Neuronal stem cell (in vitro differentiated cells): ENCODE measurements around the gene B2M.

Experiments
- DNase-seq: peaks from one replicate; pipeline ENCODE4 v3.0.0-alpha.2; 2013; ENCODE audit warnings: low spot score
- H2AFZ ChIP-seq: one replicate; pipeline ENCODE4 v1.6.1; 2013; ENCODE audit warnings: mild to moderate bottlenecking, low read length, inconsistent platforms
- H2AK5ac ChIP-seq: 2 replicates; pipeline ENCODE4 v1.6.1; 2013; ENCODE audit warnings: low read depth, mild to moderate bottlenecking, inconsistent platforms, low read length, moderate library complexity, mixed read lengths
- H2BK120ac ChIP-seq: 2 replicates; pipeline ENCODE4 v1.6.1; 2013; ENCODE audit warnings: low read depth, mild to moderate bottlenecking, inconsistent platforms, low read length, moderate library complexity, mixed read lengths
- H2BK12ac ChIP-seq: one replicate; pipeline ENCODE4 v1.6.1; 2013; ENCODE audit warnings: low read length, inconsistent platforms
- H2BK15ac ChIP-seq: 2 replicates; pipeline ENCODE4 v1.6.1; 2013; ENCODE audit warnings: mild to moderate bottlenecking, low read length, inconsistent platforms, mixed read lengths
- H2BK5ac ChIP-seq: one replicate; pipeline ENCODE4 v1.6.1; 2013; ENCODE audit warnings: inconsistent platforms, mild to moderate bottlenecking, low read length, moderate library complexity
- H3K14ac ChIP-seq: one replicate; pipeline ENCODE4 v1.6.1; 2013; ENCODE audit warnings: low read length, inconsistent platforms
- H3K18ac ChIP-seq: 2 replicates; pipeline ENCODE4 v1.6.1; 2013; ENCODE audit warnings: low read length, inconsistent platforms
- H3K23ac ChIP-seq: 2 replicates; pipeline ENCODE4 v1.6.1; 2013; ENCODE audit warnings: low read depth, mild to moderate bottlenecking, mixed read lengths, low read length, inconsistent platforms; ENCODE audit not compliant: poor library complexity
- H3K27ac ChIP-seq: replicated peaks from 3 replicates; pipeline ENCODE4 v1.5.1; 2013; ENCODE audit warnings: low read length, inconsistent platforms
- H3K27me3 ChIP-seq, 3 experiments: 2 replicates each; pipeline ENCODE4 v1.6.1; 2013; ENCODE audit warnings: low read length in 3 of 3, mild to moderate bottlenecking in 2 of 3, inconsistent platforms in 1 of 3, low read depth in 1 of 3, mixed read lengths in 1 of 3, moderate library complexity in 1 of 3; ENCODE audit not compliant: control insufficient read depth in 3 of 3, insufficient read depth in 3 of 3
- H3K36me3 ChIP-seq, 2 donors: replicated peaks in 1 of 2; 2 replicates each; pipeline ENCODE4 v1.6.1; 2013; ENCODE audit warnings: low read length in 2 of 2; ENCODE audit not compliant: control insufficient read depth in 2 of 2, insufficient read depth in 2 of 2
- H3K4ac ChIP-seq: 2 replicates; pipeline ENCODE4 v1.6.1; 2013; ENCODE audit warnings: inconsistent platforms, mild to moderate bottlenecking, low read length, moderate library complexity
- H3K4me1 ChIP-seq, 2 donors: 1 replicate in 1 of 2; 2 replicates in 1 of 2; pipeline ENCODE4 v1.6.1; 2013; ENCODE audit warnings: low read length in 2 of 2, low read depth in 1 of 2; ENCODE audit not compliant: control insufficient read depth in 2 of 2, insufficient read depth in 1 of 2
- H3K4me2 ChIP-seq: one replicate; pipeline ENCODE4 v1.6.1; 2013; ENCODE audit warnings: mild to moderate bottlenecking, low read length, inconsistent platforms; ENCODE audit not compliant: insufficient read depth, poor library complexity, severe bottlenecking
- H3K4me3 ChIP-seq, 2 donors: 2 replicates each; pipeline ENCODE4 v1.5.1; 2013; ENCODE audit warnings: low read length in 2 of 2, mild to moderate bottlenecking in 2 of 2, inconsistent platforms in 1 of 2, moderate library complexity in 1 of 2
- H3K79me1 ChIP-seq: one replicate; pipeline ENCODE4 v1.6.1; 2013; ENCODE audit warnings: low read depth, mild to moderate bottlenecking, inconsistent platforms, low read length, moderate library complexity
- H3K9ac ChIP-seq: one replicate; pipeline ENCODE4 v1.6.1; 2013; ENCODE audit warnings: mild to moderate bottlenecking, low read depth, low read length, inconsistent platforms; ENCODE audit not compliant: poor library complexity
- H3K9me3 ChIP-seq, 2 donors: replicated peaks in 1 of 2; 2 replicates each; pipeline versions ENCODE3 to v1.6.1; 2013; ENCODE audit warnings: low read length in 2 of 2, mild to moderate bottlenecking in 2 of 2, inconsistent platforms in 1 of 2, low read depth in 1 of 2, mixed read lengths in 1 of 2, moderate library complexity in 1 of 2; ENCODE audit not compliant: control insufficient read depth in 2 of 2, insufficient read depth in 1 of 2
- H4K8ac ChIP-seq: one replicate; pipeline ENCODE4 v1.6.1; 2013; ENCODE audit warnings: low read depth, mild to moderate bottlenecking, inconsistent platforms, low read length, moderate library complexity
- H4K91ac ChIP-seq: one replicate; pipeline ENCODE4 v1.6.1; 2013; ENCODE audit warnings: low read length, low read depth, mild to moderate bottlenecking, inconsistent platforms; ENCODE audit not compliant: poor library complexity
- WGBS, 2 donors: extraction: QIAGEN DNeasy Blood & Tissue Kit; methylation state at CpG; one replicate each; pipeline ENCODE4 v1.1.7; 2013; ENCODE audit warnings: missing lambda C conversion rate in 2 of 2, mixed read lengths in 1 of 2; ENCODE audit not compliant: insufficient read length in 2 of 2, insufficient replicate concordance in 1 of 2; ENCODE audit errors: extremely low coverage in 2 of 2; 5-methylcytosine and 5-hydroxymethylcytosine counted together

B2M gene

DNA sequence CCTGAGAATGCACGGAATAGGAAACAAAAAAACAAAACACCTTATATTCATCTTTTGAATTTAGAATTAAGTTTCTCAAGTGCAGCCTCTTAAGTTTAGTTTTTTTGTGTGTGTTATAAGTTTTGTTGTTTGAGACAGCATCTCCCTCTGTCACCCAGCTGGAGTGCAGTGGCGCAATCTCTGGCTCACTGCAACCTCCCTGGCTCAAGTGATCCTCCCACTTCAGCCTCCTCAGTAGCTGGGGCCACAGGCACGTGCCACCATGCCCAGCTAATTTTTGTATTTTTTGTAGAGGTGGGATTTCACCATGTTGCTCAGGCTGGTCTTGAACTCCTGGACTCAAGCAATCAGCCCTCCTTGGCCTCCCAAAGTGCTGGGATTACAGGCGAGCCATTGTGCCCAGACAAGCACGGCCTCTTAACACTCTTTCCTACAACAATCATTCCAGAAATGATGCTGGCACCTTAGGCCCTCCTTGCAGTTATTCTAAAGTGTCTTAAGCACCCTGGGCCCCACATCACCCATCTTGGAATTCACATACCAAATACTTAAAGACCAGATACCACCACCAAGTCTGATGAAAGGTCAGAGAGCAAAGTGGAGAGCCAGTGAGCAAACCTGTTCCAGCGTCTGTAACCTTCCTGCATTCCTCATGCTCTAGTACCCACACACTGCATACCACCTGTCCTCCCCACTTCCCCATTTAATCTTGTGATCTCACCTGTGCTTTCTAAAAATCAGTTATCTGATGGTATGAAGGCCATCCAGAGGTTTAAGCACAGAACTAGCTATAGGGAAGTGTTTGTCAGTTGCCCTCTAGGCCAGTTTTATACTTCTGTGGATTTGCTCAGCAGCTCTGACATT is 41.0 kb upstream of the B2M start:
- Histone ChIP-seq H2BK15ac (no peak overlapping the region), H2AFZ (no peak overlapping the region), H2AK5ac (no peak overlapping the region), H3K4me3 (no peak overlapping the region), H3K14ac (no peak overlapping the region), H4K91ac (no peak overlapping the region), H3K27ac (no peak overlapping the region), H3K4me1 (no peaks in the 10 kb centered on the region), H3K4me2 (no peak overlapping the region), H4K8ac (no peak overlapping the region), H3K9me3 (peaks cover 0 to 2% of the 10 kb centered on the region in 2 donors), H2BK120ac (no peak overlapping the region), H3K27me3 (peaks cover 0 to 30% (median 0%) of the 10 kb centered on the region in 3 experiments), H2BK12ac (no peak overlapping the region), H3K9ac (no peak overlapping the region), H3K36me3 (no peaks in the 10 kb centered on the region), H3K4ac (no peak overlapping the region), H3K18ac (no peak overlapping the region), H3K23ac (no peak overlapping the region), H3K79me1 (no peaks in the 10 kb centered on the region), H2BK5ac (no peak overlapping the region)
- no peak for DNase-seq
- no CpG with 5 or more reads among the region's 6 CpGs for WGBS, 2 donors

DNA sequence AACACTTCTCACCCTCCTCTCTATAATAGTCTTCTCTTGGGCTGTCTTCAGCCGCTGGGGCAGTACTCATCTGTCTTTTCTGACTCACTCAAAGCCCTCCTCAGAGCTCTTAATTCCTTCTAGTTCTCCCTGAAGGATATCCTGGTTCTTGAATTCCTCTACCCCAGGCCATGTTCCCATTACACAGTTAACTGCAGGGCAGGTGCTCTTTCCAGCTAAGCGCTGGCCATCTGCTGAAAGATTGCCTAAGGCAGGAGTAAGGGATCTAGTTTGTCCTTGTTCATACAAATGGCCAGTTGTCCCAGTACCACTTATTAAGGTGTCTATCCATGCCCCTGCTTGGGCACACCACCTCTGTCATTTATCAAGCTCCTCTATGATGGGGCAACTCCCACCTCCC is 37.7 kb upstream of the B2M start:
- no peak overlapping the region for H3K14ac ChIP-seq
- H3K4me2 ChIP-seq, result no peak overlapping the region
- no peak overlapping the region for H2AK5ac ChIP-seq
- no peaks in the 10 kb centered on the region for H3K4me1 ChIP-seq
- no peak overlapping the region for H2AFZ ChIP-seq
- no peak overlapping the region for H4K91ac ChIP-seq
- H3K27ac ChIP-seq, result no peak overlapping the region
- no peak overlapping the region for H3K4ac ChIP-seq
- no peak overlapping the region for H3K23ac ChIP-seq
- no peak overlapping the region for H3K4me3 ChIP-seq
- no CpG with 5 or more reads among the region's 2 CpGs for WGBS, 2 donors
- no peaks in the 10 kb centered on the region for H3K79me1 ChIP-seq
- H4K8ac ChIP-seq, result no peak overlapping the region
- peaks cover 0 to 40% (median 0%) of the 10 kb centered on the region in 3 experiments for H3K27me3 ChIP-seq
- H2BK12ac ChIP-seq, result no peak overlapping the region
- H2BK15ac ChIP-seq, result no peak overlapping the region
- no peaks in the 10 kb centered on the region for H3K36me3 ChIP-seq
- no peak overlapping the region for H2BK5ac ChIP-seq
- H3K9me3 ChIP-seq, result peaks cover 0 to 2% of the 10 kb centered on the region in 2 donors
- H3K9ac ChIP-seq, result no peak overlapping the region
- no peak for DNase-seq
- H3K18ac ChIP-seq, result peak overlapping the region; percentile 13
- H2BK120ac ChIP-seq, result no peak overlapping the region

DNA sequence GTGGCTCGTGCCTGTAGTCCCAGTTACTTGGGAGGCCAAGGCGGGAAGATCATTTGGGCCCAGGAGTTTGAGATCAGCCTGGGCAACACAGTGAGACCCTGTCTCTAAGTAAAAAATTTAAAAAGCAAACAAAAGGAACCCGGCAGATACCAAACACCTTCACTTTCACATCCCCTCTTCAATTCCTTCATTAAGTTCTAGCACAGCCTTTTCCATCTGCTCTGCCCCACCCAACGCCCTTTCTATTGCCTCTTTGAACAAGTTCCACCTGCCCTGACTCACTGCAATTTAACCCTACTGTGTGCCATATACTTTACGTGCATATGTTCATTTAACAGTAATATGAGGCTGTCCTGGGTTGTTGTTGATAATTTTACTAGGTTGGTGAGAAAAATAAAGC is 35.4 kb upstream of the B2M start:
- Histone ChIP-seq H3K27me3 (peaks cover 0 to 31% (median 0%) of the 10 kb centered on the region in 3 experiments), H3K9me3 (peaks cover 0 to 2% of the 10 kb centered on the region in 2 donors), H3K36me3 (no peaks in the 10 kb centered on the region), H2BK15ac (no peak overlapping the region), H3K23ac (no peak overlapping the region), H2AK5ac (no peak overlapping the region), H3K4me3 (no peak overlapping the region), H3K18ac (no peak overlapping the region), H4K91ac (no peak overlapping the region), H4K8ac (no peak overlapping the region), H3K14ac (no peak overlapping the region), H2BK12ac (no peak overlapping the region), H3K4ac (no peak overlapping the region), H2BK5ac (no peak overlapping the region), H3K79me1 (no peaks in the 10 kb centered on the region), H3K4me2 (no peak overlapping the region), H3K4me1 (peaks cover 0 to 1% of the 10 kb centered on the region in 2 donors), H3K9ac (no peak overlapping the region), H2AFZ (no peak overlapping the region), H2BK120ac (no peak overlapping the region), H3K27ac (no peak overlapping the region)
- DNase-seq, result no peak
- no CpG with 5 or more reads among the region's 5 CpGs for WGBS, 2 donors

DNA sequence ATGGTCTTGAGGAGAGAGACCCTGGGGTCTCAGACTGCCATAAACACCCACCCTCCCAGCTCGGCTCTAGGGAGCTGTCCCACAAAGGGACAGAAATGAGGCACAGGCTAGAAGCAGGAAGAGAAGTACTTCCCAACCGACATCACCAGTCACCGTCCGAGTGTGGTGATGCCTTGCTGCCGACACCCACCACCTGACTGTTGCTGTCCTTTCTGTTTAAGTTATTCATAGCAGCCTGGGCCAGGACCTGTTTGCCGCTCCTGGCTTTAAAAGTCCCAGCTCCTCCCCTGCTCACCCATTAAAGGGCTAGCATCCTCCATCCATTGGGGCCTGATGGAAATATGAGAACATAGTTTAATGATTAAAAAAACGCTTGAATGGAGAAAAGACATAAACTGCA is 34.6 kb upstream of the B2M start:
- no CpG with 5 or more reads among the region's 7 CpGs for WGBS, 2 donors
- no peak overlapping the region for H4K8ac ChIP-seq
- no peak overlapping the region for H3K18ac ChIP-seq
- H3K14ac ChIP-seq, result no peak overlapping the region
- H3K9me3 ChIP-seq, result peaks cover 0 to 2% of the 10 kb centered on the region in 2 donors
- peak overlapping the region; percentile 10 for H2BK120ac ChIP-seq
- no peaks in the 10 kb centered on the region for H3K36me3 ChIP-seq
- H2AFZ ChIP-seq, result no peak overlapping the region
- H3K4me2 ChIP-seq, result no peak overlapping the region
- H2BK12ac ChIP-seq, result no peak overlapping the region
- H4K91ac ChIP-seq, result no peak overlapping the region
- no peaks in the 10 kb centered on the region for H3K79me1 ChIP-seq
- no peak overlapping the region for H3K27ac ChIP-seq
- no peak overlapping the region for H3K23ac ChIP-seq
- H3K27me3 ChIP-seq, result peaks cover 0 to 38% (median 0%) of the 10 kb centered on the region in 3 experiments
- no peak overlapping the region for H3K4me3 ChIP-seq
- DNase-seq, result no peak
- no peak overlapping the region for H2AK5ac ChIP-seq
- H2BK5ac ChIP-seq, result no peak overlapping the region
- peaks cover 0 to 1% of the 10 kb centered on the region in 2 donors for H3K4me1 ChIP-seq
- H2BK15ac ChIP-seq, result no peak overlapping the region
- no peak overlapping the region for H3K9ac ChIP-seq
- H3K4ac ChIP-seq, result no peak overlapping the region
